ENCODE results near the gene CRYGS.

The CRYGS gene

GRCh38 chr3:186492385-186492984, 51.7 kb downstream of the CRYGS start:
- no peak overlapping the region for H3K27ac ChIP-seq (ENCODE audit: low read length)
- no peak overlapping the region for H3K4me3 ChIP-seq (ENCODE audit: low read length)
- H3K36me3 ChIP-seq (replicated peaks; ENCODE audit: low read depth, low read length): no peaks in the 10 kb centered on the region
- H3K27me3 ChIP-seq (ENCODE audit: low read depth, low read length): no peaks in the 10 kb centered on the region
- no peaks in the 10 kb centered on the region for H4K20me1 ChIP-seq (ENCODE audit: insufficient read depth, low read length)
- TF ChIP-seq CTCF (IDR thresholded peaks at IDR 0.05; ENCODE audit: low read depth, low read length) (no peak), EZH2phosphoT487 (IDR thresholded peaks at IDR 0.05; ENCODE audit: low read depth) (no peak)
- H3K79me2 ChIP-seq (ENCODE audit: low read length): no peaks in the 10 kb centered on the region
- H3K9ac ChIP-seq (ENCODE audit: low read length): no peak overlapping the region
- H2AFZ ChIP-seq (ENCODE audit: low read depth, low read length): no peak overlapping the region
- no peak overlapping the region for H3K4me2 ChIP-seq (ENCODE audit: low read length)
- no peaks in the 10 kb centered on the region for H3K9me3 ChIP-seq (ENCODE audit: insufficient read depth, low read length)
- H3K4me1 ChIP-seq (ENCODE audit: low read length): 0 out of 2 replicates have a peak, but pooled peaks cover 5% of the 10 kb centered on the region

- Histone ChIP-seq H3K4me1 (ENCODE audit: low read length) (peaks cover 7% of the 10 kb centered on the region; the same call in 1 of the 2 replicates), H3K9me3 (ENCODE audit: insufficient read depth, low read length) (no peaks in the 10 kb centered on the region), H3K9ac (ENCODE audit: low read length) (no peak overlapping the region), H3K79me2 (ENCODE audit: low read length) (no peaks in the 10 kb centered on the region), H3K4me3 (ENCODE audit: low read length) (no peak overlapping the region), H3K27ac (ENCODE audit: low read length) (no peak overlapping the region), H4K20me1 (ENCODE audit: insufficient read depth, low read length) (no peaks in the 10 kb centered on the region), H3K27me3 (ENCODE audit: low read depth, low read length) (no peaks in the 10 kb centered on the region), H2AFZ (ENCODE audit: low read depth, low read length) (no peak overlapping the region), H3K4me2 (ENCODE audit: low read length) (no peak overlapping the region), H3K36me3 (replicated peaks; ENCODE audit: low read depth, low read length) (no peaks in the 10 kb centered on the region)
- TF ChIP-seq EZH2phosphoT487 (IDR thresholded peaks at IDR 0.05; ENCODE audit: low read depth) (no peak), CTCF (IDR thresholded peaks at IDR 0.05; ENCODE audit: low read depth, low read length) (no peak)
Observed at GRCh38 chr3:186489507-186489906, 54.7 kb downstream of the CRYGS start.

Measured in OCI-LY3 (cell line).